Measurements from ENCODE around the gene SCAF4. TPM values are rescaled to one million over a fixed set of nuclear protein-coding genes. Genes with fewer than 3 reads are reported as not detected.

Gene SCAF4
- total RNA-seq, 4 donors from 2014 or later, result 23.2 to 31.0 (median 26.8) TPM

- WGBS, 2 donors (ENCODE audit: low coverage in 1 of 2), result 93 to 100% methylated on average over 1 of the region's 1 CpG
- in situ Hi-C loops (cut with MboI; ENCODE audit: low pct_ligation_motif_present in 1 of 4, low pct_unique_long_range_greater_than_20kb in 1 of 4, low sequenced_read_pairs in 3 of 4), result no loop called here
These were observed 22.7 kb upstream of the SCAF4 start for GRCh38 chr21:31754708-31754960.

GRCh38 chr21:31753949-31754707 is 22.2 kb upstream of the SCAF4 start:
- intact Hi-C loops (cut with DNase I; ENCODE audit: low total_unique reads), result no loop called here
- H3K9me3 ChIP-seq, result no peaks in the 10 kb centered on the region
- in situ Hi-C loops (cut with MboI; ENCODE audit: low pct_ligation_motif_present in 1 of 4, low pct_unique_long_range_greater_than_20kb in 1 of 4, low sequenced_read_pairs in 3 of 4), result no loop called here
- TF ChIP-seq POLR2AphosphoS5 (IDR thresholded peaks at IDR 0.05) (no peak), POLR2A (IDR thresholded peaks at IDR 0.05) (no peak), EP300 (IDR thresholded peaks at IDR 0.05; ENCODE audit: low read depth) (no peak)
- TF ChIP-seq, protein P1, sequence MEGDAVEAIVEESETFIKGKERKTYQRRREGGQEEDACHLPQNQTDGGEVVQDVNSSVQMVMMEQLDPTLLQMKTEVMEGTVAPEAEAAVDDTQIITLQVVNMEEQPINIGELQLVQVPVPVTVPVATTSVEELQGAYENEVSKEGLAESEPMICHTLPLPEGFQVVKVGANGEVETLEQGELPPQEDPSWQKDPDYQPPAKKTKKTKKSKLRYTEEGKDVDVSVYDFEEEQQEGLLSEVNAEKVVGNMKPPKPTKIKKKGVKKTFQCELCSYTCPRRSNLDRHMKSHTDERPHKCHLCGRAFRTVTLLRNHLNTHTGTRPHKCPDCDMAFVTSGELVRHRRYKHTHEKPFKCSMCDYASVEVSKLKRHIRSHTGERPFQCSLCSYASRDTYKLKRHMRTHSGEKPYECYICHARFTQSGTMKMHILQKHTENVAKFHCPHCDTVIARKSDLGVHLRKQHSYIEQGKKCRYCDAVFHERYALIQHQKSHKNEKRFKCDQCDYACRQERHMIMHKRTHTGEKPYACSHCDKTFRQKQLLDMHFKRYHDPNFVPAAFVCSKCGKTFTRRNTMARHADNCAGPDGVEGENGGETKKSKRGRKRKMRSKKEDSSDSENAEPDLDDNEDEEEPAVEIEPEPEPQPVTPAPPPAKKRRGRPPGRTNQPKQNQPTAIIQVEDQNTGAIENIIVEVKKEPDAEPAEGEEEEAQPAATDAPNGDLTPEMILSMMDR (IDR thresholded peaks at IDR 0.05), result no peak
- H3K27me3 ChIP-seq, result no peaks in the 10 kb centered on the region
- no peak overlapping the region for H3K4me3 ChIP-seq
- WGBS, 2 donors (ENCODE audit: low coverage in 1 of 2), result 72 to 93% methylated on average over 2 to 4 of the region's 4 CpGs
- H3K4me1 ChIP-seq, result no peaks in the 10 kb centered on the region
- DNase-seq, result no peak
- no peaks in the 10 kb centered on the region for H3K36me3 ChIP-seq
- H3K27ac ChIP-seq, result no peak overlapping the region

More at GRCh38 chr21:31754708-31754960, 22.7 kb upstream of the SCAF4 start:
- H3K36me3 ChIP-seq, result no peaks in the 10 kb centered on the region
- intact Hi-C loops (cut with DNase I; ENCODE audit: low total_unique reads), result no loop called here
- H3K27me3 ChIP-seq, result no peaks in the 10 kb centered on the region
- H3K9me3 ChIP-seq, result no peaks in the 10 kb centered on the region
- no peak for DNase-seq
- no peaks in the 10 kb centered on the region for H3K4me1 ChIP-seq
- no peak overlapping the region for H3K27ac ChIP-seq
- H3K4me3 ChIP-seq, result no peak overlapping the region
- TF ChIP-seq, protein P1 (IDR thresholded peaks at IDR 0.05), result no peak
- TF ChIP-seq POLR2A (IDR thresholded peaks at IDR 0.05), result no peak
- no peak for TF ChIP-seq EP300 (IDR thresholded peaks at IDR 0.05; ENCODE audit: low read depth)
- TF ChIP-seq POLR2AphosphoS5 (IDR thresholded peaks at IDR 0.05), result no peak

GRCh38 chr21:31752967-31753366 is 21.0 kb upstream of the SCAF4 start:
- H3K9me3 ChIP-seq, result no peaks in the 10 kb centered on the region
- intact Hi-C loops (cut with DNase I; ENCODE audit: low total_unique reads), result no loop called here
- no peak overlapping the region for H3K4me3 ChIP-seq
- H3K27me3 ChIP-seq, result no peaks in the 10 kb centered on the region
- 67 to 78% methylated on average over 2 to 3 of the region's 3 CpGs for WGBS, 2 donors (ENCODE audit: low coverage in 1 of 2)
- no peak overlapping the region for H3K27ac ChIP-seq
- no peak for TF ChIP-seq POLR2AphosphoS5 (IDR thresholded peaks at IDR 0.05)
- TF ChIP-seq, protein P1 (IDR thresholded peaks at IDR 0.05), result no peak
- no peak for TF ChIP-seq EP300 (IDR thresholded peaks at IDR 0.05; ENCODE audit: low read depth)
- TF ChIP-seq POLR2A (IDR thresholded peaks at IDR 0.05), result no peak
- no peak for DNase-seq
- no peaks in the 10 kb centered on the region for H3K36me3 ChIP-seq
- in situ Hi-C loops (cut with MboI; ENCODE audit: low pct_ligation_motif_present in 1 of 4, low pct_unique_long_range_greater_than_20kb in 1 of 4, low sequenced_read_pairs in 3 of 4), result no loop called here
- H3K4me1 ChIP-seq, result no peaks in the 10 kb centered on the region

GRCh38 chr21:31752352-31752751 is 20.4 kb upstream of the SCAF4 start:
- DNase-seq, result no peak
- H3K36me3 ChIP-seq, result no peaks in the 10 kb centered on the region
- H3K4me3 ChIP-seq, result no peak overlapping the region
- no peaks in the 10 kb centered on the region for H3K4me1 ChIP-seq
- H3K9me3 ChIP-seq, result no peaks in the 10 kb centered on the region
- H3K27me3 ChIP-seq, result no peaks in the 10 kb centered on the region
- in situ Hi-C loops (cut with MboI; ENCODE audit: low pct_ligation_motif_present in 1 of 4, low pct_unique_long_range_greater_than_20kb in 1 of 4, low sequenced_read_pairs in 3 of 4), result no loop called here
- TF ChIP-seq POLR2A (IDR thresholded peaks at IDR 0.05) (no peak), EP300 (IDR thresholded peaks at IDR 0.05; ENCODE audit: low read depth) (no peak), POLR2AphosphoS5 (IDR thresholded peaks at IDR 0.05) (no peak)
- TF ChIP-seq, protein P1 (IDR thresholded peaks at IDR 0.05), result no peak
- no peak overlapping the region for H3K27ac ChIP-seq
- WGBS, 2 donors (ENCODE audit: low coverage in 1 of 2), result 79% methylated on average over 4 of the region's 4 CpGs; no CpG with 5 or more reads in 1 of the 2 donors
- intact Hi-C loops (cut with DNase I; ENCODE audit: low total_unique reads), result no loop called here

Measured in transverse colon (tissue), 4 donors.